ENCODE measurements around the gene SLC35G1.
A peak's percentile ranks its signal among the peaks of the same experiment; 100 is the strongest.

Gene SLC35G1

DNA sequence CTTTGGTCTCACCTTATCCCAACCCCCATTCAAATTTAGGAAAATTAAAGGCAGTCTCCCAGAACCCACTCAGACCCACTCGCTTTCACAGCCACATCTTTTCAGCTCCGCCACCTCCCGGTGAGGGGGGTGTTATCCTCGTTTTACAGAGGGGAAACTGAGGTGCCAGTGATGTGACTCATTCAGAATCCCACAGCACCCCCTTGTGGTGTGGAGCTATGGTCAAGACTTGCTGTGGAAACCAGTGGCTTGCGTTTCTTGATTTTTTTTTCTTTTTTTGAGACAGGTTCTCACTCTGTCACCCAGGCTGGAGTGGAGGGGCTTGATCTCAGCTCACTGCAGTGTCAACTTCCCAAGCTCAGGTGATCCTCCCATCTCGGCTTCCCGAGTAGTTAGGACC, 27.6 kb downstream of the SLC35G1 start:
- H3K9me3 Mint-ChIP-seq = peaks cover under 1% of the 10 kb centered on the region
- no peaks in the 10 kb centered on the region for H3K27me3 Mint-ChIP-seq (ENCODE audit: low read depth)
- H3K4me1 Mint-ChIP-seq = peaks cover 21% of the 10 kb centered on the region
- TF ChIP-seq, protein P1, sequence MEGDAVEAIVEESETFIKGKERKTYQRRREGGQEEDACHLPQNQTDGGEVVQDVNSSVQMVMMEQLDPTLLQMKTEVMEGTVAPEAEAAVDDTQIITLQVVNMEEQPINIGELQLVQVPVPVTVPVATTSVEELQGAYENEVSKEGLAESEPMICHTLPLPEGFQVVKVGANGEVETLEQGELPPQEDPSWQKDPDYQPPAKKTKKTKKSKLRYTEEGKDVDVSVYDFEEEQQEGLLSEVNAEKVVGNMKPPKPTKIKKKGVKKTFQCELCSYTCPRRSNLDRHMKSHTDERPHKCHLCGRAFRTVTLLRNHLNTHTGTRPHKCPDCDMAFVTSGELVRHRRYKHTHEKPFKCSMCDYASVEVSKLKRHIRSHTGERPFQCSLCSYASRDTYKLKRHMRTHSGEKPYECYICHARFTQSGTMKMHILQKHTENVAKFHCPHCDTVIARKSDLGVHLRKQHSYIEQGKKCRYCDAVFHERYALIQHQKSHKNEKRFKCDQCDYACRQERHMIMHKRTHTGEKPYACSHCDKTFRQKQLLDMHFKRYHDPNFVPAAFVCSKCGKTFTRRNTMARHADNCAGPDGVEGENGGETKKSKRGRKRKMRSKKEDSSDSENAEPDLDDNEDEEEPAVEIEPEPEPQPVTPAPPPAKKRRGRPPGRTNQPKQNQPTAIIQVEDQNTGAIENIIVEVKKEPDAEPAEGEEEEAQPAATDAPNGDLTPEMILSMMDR (IDR thresholded peaks at IDR 0.05; ENCODE audit: unreplicated experiment in 3 of 3) = peak in 2 of 3 experiments; percentile 12 to 22
- no peak overlapping the region for H3K27ac Mint-ChIP-seq
- peaks cover 4% of the 10 kb centered on the region for H3K36me3 Mint-ChIP-seq (ENCODE audit: low read depth)
- H3K4me3 Mint-ChIP-seq = no peak overlapping the region

DNA sequence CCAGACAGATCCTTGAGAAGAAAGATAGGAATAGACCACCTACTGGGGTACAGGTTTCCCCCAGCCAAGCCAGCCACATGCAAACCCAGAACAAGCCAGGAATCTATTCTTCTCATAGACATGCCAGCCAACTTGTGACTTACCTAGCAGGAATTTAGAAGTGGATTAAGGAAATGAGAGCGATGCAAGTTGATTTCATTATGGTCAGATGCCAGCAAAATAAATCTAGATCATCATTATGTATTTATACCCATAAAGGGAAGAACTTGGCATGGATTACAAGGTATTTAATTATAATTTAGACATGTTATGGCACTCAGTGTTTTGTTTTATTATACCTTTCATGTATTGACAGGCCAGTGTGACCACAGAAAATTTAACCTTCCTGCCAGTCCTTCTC, 32.8 kb downstream of the SLC35G1 start:
- Mint-ChIP-seq H3K27ac (no peak overlapping the region), H3K4me1 (no peaks in the 10 kb centered on the region), H3K36me3 (ENCODE audit: low read depth) (peaks cover 7% of the 10 kb centered on the region), H3K27me3 (ENCODE audit: low read depth) (no peaks in the 10 kb centered on the region), H3K9me3 (peaks cover 28% of the 10 kb centered on the region), H3K4me3 (no peak overlapping the region)
- TF ChIP-seq, protein P1 (IDR thresholded peaks at IDR 0.05; ENCODE audit: unreplicated experiment in 3 of 3) = no peak

DNA sequence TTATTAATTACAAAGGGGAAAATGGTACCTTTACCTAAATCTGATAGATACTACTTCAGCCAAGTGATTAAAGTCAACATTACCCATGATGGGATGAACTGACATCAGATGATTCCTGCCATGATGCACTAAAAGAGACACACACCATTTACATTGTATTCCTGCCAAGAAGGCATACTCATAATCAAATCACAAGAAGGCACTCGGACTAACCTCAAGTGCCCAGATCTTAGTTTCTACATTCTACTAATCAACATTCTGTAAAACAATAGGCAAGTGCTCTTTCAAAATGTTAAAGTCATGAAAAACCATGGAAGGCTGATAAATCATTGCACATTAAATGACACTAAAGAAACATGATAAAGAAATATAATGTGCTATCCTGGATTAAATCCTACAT, 44.4 kb downstream of the SLC35G1 start:
- H3K27me3 Mint-ChIP-seq (ENCODE audit: low read depth) = no peaks in the 10 kb centered on the region
- H3K27ac Mint-ChIP-seq = no peak overlapping the region
- no peak overlapping the region for H3K4me3 Mint-ChIP-seq
- H3K4me1 Mint-ChIP-seq = peaks cover 29% of the 10 kb centered on the region
- H3K9me3 Mint-ChIP-seq = peaks cover 2% of the 10 kb centered on the region
- H3K36me3 Mint-ChIP-seq (ENCODE audit: low read depth) = no peaks in the 10 kb centered on the region
- TF ChIP-seq, protein P1 (IDR thresholded peaks at IDR 0.05; ENCODE audit: unreplicated experiment in 3 of 3) = no peak

DNA sequence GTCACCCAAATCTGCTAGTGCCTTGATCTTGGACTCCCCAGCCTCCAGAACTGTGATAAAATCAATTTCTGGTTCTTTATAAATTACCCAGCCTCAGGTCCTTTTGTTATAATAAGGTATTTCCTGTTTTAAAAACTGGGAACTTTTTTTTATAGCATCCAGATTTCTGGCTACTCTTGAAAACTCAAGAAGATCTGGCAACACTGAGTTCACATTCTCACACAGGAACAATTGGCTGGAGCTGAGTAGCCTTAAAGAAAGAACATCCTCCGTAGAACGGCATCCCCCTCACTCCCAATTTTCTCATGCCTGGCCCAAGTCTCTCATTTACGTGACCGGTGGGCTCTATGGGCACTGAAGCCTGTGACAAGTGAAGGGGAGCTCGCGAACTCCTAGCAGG, 47.1 kb downstream of the SLC35G1 start:
- TF ChIP-seq, protein P1 (IDR thresholded peaks at IDR 0.05; ENCODE audit: unreplicated experiment in 3 of 3) = no peak
- Mint-ChIP-seq H3K36me3 (ENCODE audit: low read depth) (no peaks in the 10 kb centered on the region), H3K27me3 (ENCODE audit: low read depth) (no peaks in the 10 kb centered on the region), H3K27ac (peak overlapping the region in 2 of 3 experiments; percentile 6 to 19), H3K4me3 (no peak overlapping the region), H3K4me1 (peaks cover 53% of the 10 kb centered on the region), H3K9me3 (no peaks in the 10 kb centered on the region)

DNA sequence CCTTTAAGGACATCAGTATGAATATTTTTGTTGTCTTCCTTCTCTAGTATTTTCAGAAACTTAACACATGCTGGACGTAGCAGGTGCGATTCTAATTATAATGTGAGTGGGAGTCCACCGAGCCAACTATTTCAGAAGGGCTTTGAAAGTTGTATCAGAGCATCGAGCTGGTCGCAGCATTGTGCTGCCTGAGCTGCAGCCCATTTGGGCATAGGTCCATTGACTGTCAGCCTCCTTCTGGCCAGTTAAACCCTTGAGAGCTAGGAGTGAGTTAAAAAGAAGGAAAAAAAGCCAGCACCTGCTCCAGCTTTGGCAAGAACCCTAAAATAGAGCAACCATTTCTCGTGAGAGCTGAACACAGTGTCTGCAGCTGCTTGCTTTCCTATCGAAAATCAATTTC, 47.8 kb downstream of the SLC35G1 start:
- no peaks in the 10 kb centered on the region for H3K36me3 Mint-ChIP-seq (ENCODE audit: low read depth)
- no peaks in the 10 kb centered on the region for H3K9me3 Mint-ChIP-seq
- H3K4me1 Mint-ChIP-seq = peaks cover 57% of the 10 kb centered on the region
- H3K27ac Mint-ChIP-seq = peak overlapping the region; percentile 6 to 30 (median 19)
- no peaks in the 10 kb centered on the region for H3K27me3 Mint-ChIP-seq (ENCODE audit: low read depth)
- H3K4me3 Mint-ChIP-seq = peak overlapping the region in 1 of 3 experiments; percentile 2
- TF ChIP-seq, protein P1 (IDR thresholded peaks at IDR 0.05; ENCODE audit: unreplicated experiment in 3 of 3) = no peak

DNA sequence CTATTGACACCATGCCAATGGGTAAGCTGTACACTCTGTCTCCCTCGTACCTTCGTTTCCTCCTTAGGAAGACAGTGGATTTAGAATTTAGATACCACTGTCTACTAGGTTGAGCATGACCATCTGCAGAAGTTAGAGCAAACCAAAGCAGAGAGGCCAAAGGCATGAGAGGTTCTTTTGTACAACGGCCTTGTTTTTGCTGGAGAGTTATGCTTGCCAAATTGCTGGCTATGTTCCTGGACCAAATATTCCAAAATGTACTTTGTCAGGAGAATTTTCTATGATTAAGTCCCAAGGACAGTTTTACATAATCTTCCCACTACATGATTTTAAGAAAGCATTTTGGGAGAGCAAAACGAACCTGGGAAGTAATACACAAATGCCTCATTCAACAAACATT, 52.0 kb downstream of the SLC35G1 start:
- H3K9me3 Mint-ChIP-seq = no peaks in the 10 kb centered on the region
- H3K27ac Mint-ChIP-seq = no peak overlapping the region
- H3K36me3 Mint-ChIP-seq (ENCODE audit: low read depth) = no peaks in the 10 kb centered on the region
- H3K4me3 Mint-ChIP-seq = peak overlapping the region in 1 of 3 experiments; percentile 64
- peaks cover 69% of the 10 kb centered on the region for H3K4me1 Mint-ChIP-seq
- no peaks in the 10 kb centered on the region for H3K27me3 Mint-ChIP-seq (ENCODE audit: low read depth)
- TF ChIP-seq, protein P1 (IDR thresholded peaks at IDR 0.05; ENCODE audit: unreplicated experiment in 3 of 3) = no peak
